Hepatocyte (in vitro differentiated cells): ENCODE data around the gene PRSS50.

ENCODE experiments used
- CTCF ChIP-seq: fragments of 200-600 bp; sonication (generic); IDR thresholded peaks from 2 replicates; pipeline ENCODE4 v1.5.1; 2016; ENCODE audit warnings: antibody characterized with exemption, mild to moderate bottlenecking; ENCODE audit not compliant: poor library complexity
- EZH2 ChIP-seq: fragments of 200-600 bp; sonication (generic); IDR thresholded peaks from 2 replicates; pipeline ENCODE4 v1.6.1; 2016; ENCODE audit warnings: antibody characterized with exemption, mild to moderate bottlenecking, borderline replicate concordance

GRCh38 chr3:46725621-46726314 is 8.1 kb upstream of the PRSS50 start:
- TF ChIP-seq CTCF = no peak
- no peak for TF ChIP-seq EZH2
